PFSK-1 (cell line): Measurements from ENCODE around the gene SLCO3A1.

Experiments used
- POLR2AphosphoS5 ChIP-seq: IDR thresholded peaks from 2 replicates; pipeline ENCODE4 v1.6.1; 2012; ENCODE audit warnings: low read depth, mild to moderate bottlenecking, control low read depth, low read length, moderate library complexity
- SIN3A ChIP-seq: IDR thresholded peaks from 2 replicates; pipeline ENCODE4 v1.6.1; 2012; ENCODE audit warnings: mild to moderate bottlenecking, low read length, moderate library complexity, borderline replicate concordance; ENCODE audit not compliant: insufficient read depth
- TAF1 ChIP-seq: IDR thresholded peaks from 2 replicates; pipeline ENCODE4 v1.6.1; 2012; ENCODE audit warnings: low read length, control low read depth, borderline replicate concordance; ENCODE audit not compliant: insufficient read depth

- TF ChIP-seq POLR2AphosphoS5: no peak
- TF ChIP-seq SIN3A: no peak
- TF ChIP-seq TAF1: no peak
Observed at GRCh38 chr15:92118162-92118935, 264.8 kb downstream of the SLCO3A1 start.
